ENCODE data around the gene ISX. TPM values are rescaled to one million over a fixed set of nuclear protein-coding genes. Genes with fewer than 3 reads are reported as not detected.

Gene ISX
- total and polyA plus RNA-seq, 2 of the 13 experiments (the other 11 are each of a cell fraction or from before 2014, with no cell fraction given), result 1.4 to 1.8 TPM

DNA sequence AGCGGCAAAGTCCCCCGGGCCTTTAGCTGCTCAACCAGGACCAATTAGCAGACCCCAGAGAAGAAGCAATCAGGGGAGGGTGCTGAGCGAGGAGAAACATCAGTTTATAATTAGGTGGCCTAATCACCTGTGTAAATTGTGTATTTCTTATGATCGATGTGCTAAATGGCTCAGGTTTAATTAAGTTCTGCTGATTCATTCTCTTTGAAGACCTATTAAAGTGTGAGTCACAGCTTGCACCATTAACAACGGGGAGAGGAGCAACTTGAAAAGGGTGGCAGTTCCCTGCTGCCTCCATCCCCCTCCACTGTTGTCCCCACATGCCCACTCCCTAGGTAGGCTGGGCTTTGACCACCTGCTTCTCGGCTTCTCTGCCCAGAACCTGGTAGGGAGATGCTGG is 10.7 kb downstream of the ISX start:
- ChIA-PET POLR2A (no interaction called here), CTCF (ENCODE audit: low intra/inter-chr PET ratio, low total read pairs) (no interaction called here)
- Histone ChIP-seq H3K79me2 (ENCODE audit: insufficient read depth, low read length) (no peaks in the 10 kb centered on the region), H3K27ac (ENCODE audit: extremely low read length, insufficient read depth, low read length) (no peak overlapping the region), H3K9me3 (ENCODE audit: low read length) (no peaks in the 10 kb centered on the region), H3K4me2 (ENCODE audit: low read depth, low read length) (no peak overlapping the region), H3K9ac (ENCODE audit: insufficient read depth, low read depth, low read length) (no peak overlapping the region), H4K20me1 (ENCODE audit: insufficient read depth, low read length) (no peaks in the 10 kb centered on the region), H3K27me3 (ENCODE audit: control insufficient read depth in 1 of 2, insufficient read depth in 2 of 2, low read length in 2 of 2) (no peaks in the 10 kb centered on the region), H3K4me1 (ENCODE audit: insufficient read depth, low read length) (no peaks in the 10 kb centered on the region), H2AFZ (ENCODE audit: low read length) (no peak overlapping the region), H3K4me3 (replicated peaks in 1 of 3; ENCODE audit: insufficient read depth in 1 of 3, low read depth in 2 of 3, low read length in 3 of 3) (no peak overlapping the region), H3K36me3 (replicated peaks in 1 of 2; ENCODE audit: control insufficient read depth in 1 of 2, insufficient read depth in 2 of 2, low read length in 2 of 2) (no peaks in the 10 kb centered on the region)
- FAIRE-seq (no peak), ATAC-seq (no peak), DNase-seq (ENCODE audit: low spot score) (no peak)
- intact Hi-C loops (cut with micrococcal nuclease; ENCODE audit: unreplicated experiment), result no loop called here
- 84% methylated on average over 5 of the region's 6 CpGs for WGBS (ENCODE audit: low lambda C conversion rate)
- BruUV-seq (replicated peaks), result no TSS peak
- TF ChIP-seq MXD1 (CRISPR knock-in tag; IDR thresholded peaks at IDR 0.05) (no peak), MED13 (CRISPR knock-in tag; IDR thresholded peaks at IDR 0.05) (no peak), SYNCRIP (IDR thresholded peaks at IDR 0.05; ENCODE audit: insufficient read depth, low read depth, low read length) (no peak), ZNF484 (CRISPR knock-in tag; IDR thresholded peaks at IDR 0.05; ENCODE audit: borderline replicate concordance, low read depth) (no peak), ZNF609 (CRISPR knock-in tag; IDR thresholded peaks at IDR 0.05; ENCODE audit: borderline replicate concordance) (no peak), HOXD1 (CRISPR knock-in tag; IDR thresholded peaks at IDR 0.05) (no peak), ZNF292 (CRISPR knock-in tag; IDR thresholded peaks at IDR 0.05; ENCODE audit: borderline replicate concordance, low read depth) (no peak), NFKB2 (CRISPR knock-in tag; IDR thresholded peaks at IDR 0.05; ENCODE audit: borderline replicate concordance) (no peak), ZC3H4 (CRISPR knock-in tag; IDR thresholded peaks at IDR 0.05; ENCODE audit: borderline replicate concordance) (no peak), MIER3 (CRISPR knock-in tag; IDR thresholded peaks at IDR 0.05; ENCODE audit: borderline replicate concordance) (no peak), POLR2AphosphoS5 (IDR thresholded peaks at IDR 0.05; ENCODE audit: low read depth, low read length) (no peak), RBFOX2 (IDR thresholded peaks at IDR 0.05; ENCODE audit: low read depth, low read length) (no peak)
- TF ChIP-seq, protein P1, sequence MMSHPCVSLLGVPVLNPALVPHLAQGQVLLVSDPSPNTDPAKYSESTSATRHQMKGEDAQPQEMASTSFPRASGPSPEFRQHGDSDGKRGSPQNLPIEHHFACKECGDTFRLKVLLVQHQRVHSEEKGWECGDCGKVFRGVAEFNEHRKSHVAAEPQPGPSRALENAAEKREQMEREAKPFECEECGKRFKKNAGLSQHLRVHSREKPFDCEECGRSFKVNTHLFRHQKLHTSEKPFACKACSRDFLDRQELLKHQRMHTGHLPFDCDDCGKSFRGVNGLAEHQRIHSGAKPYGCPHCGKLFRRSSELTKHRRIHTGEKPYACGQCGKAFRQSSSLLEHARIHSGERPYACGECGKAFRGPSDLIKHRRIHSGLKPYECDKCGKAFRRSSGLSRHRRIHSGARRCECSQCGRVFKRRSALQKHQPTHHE (CRISPR knock-in tag; IDR thresholded peaks at IDR 0.05; ENCODE audit: borderline replicate concordance), result no peak
- TF ChIP-seq, protein P2, sequence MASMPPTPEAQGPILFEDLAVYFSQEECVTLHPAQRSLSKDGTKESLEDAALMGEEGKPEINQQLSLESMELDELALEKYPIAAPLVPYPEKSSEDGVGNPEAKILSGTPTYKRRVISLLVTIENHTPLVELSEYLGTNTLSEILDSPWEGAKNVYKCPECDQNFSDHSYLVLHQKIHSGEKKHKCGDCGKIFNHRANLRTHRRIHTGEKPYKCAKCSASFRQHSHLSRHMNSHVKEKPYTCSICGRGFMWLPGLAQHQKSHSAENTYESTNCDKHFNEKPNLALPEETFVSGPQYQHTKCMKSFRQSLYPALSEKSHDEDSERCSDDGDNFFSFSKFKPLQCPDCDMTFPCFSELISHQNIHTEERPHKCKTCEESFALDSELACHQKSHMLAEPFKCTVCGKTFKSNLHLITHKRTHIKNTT (CRISPR knock-in tag; IDR thresholded peaks at IDR 0.05), result no peak
- TF ChIP-seq, protein P3, sequence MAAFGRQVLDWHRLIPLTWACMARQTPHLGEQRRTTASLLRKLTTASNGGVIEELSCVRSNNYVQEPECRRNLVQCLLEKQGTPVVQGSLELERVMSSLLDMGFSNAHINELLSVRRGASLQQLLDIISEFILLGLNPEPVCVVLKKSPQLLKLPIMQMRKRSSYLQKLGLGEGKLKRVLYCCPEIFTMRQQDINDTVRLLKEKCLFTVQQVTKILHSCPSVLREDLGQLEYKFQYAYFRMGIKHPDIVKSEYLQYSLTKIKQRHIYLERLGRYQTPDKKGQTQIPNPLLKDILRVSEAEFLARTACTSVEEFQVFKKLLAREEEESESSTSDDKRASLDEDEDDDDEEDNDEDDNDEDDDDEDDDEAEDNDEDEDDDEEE (CRISPR knock-in tag; IDR thresholded peaks at IDR 0.05), result no peak
- in situ Hi-C loops (cut with HindIII; ENCODE audit: extremely low pct_ligation_motif_present, low pct_unique_long_range_greater_than_20kb), result no loop called here
